Ectodermal cell (in vitro differentiated cells): ENCODE results near the gene NPEPPS.

Experiments used
- H3K27ac ChIP-seq: 2 replicates; pipeline ENCODE4 v1.7.0; 2013; ENCODE audit warnings: mild to moderate bottlenecking, low read depth, low read length; ENCODE audit not compliant: insufficient read depth, poor library complexity, severe bottlenecking
- H3K27me3 ChIP-seq: 2 replicates; pipeline ENCODE4 v1.7.0; 2013; ENCODE audit warnings: mild to moderate bottlenecking, low read length; ENCODE audit not compliant: insufficient read depth, control insufficient read depth, poor library complexity, severe bottlenecking
- H3K36me3 ChIP-seq: one replicate; pipeline ENCODE4 v1.7.0; 2013; ENCODE audit warnings: low read length; ENCODE audit not compliant: control insufficient read depth, insufficient read depth
- H3K4me1 ChIP-seq: one replicate; pipeline ENCODE4 v1.7.0; 2013; ENCODE audit warnings: low read length; ENCODE audit not compliant: control insufficient read depth, insufficient read depth
- H3K4me3 ChIP-seq: 2 replicates; pipeline ENCODE4 v1.7.0; 2013; ENCODE audit warnings: low read depth, low read length, control low read depth; ENCODE audit not compliant: insufficient read depth
- H3K9me3 ChIP-seq: 2 replicates; pipeline ENCODE4 v1.7.0; 2013; ENCODE audit warnings: mild to moderate bottlenecking, low read length, moderate library complexity; ENCODE audit not compliant: control insufficient read depth
- WGBS, 2 experiments: methylation state at CpG; one replicate each; pipeline ENCODE4 v1.1.7; 2013; ENCODE audit warnings: missing lambda C conversion rate in 2 of 2; 5-methylcytosine and 5-hydroxymethylcytosine counted together

Gene NPEPPS

DNA sequence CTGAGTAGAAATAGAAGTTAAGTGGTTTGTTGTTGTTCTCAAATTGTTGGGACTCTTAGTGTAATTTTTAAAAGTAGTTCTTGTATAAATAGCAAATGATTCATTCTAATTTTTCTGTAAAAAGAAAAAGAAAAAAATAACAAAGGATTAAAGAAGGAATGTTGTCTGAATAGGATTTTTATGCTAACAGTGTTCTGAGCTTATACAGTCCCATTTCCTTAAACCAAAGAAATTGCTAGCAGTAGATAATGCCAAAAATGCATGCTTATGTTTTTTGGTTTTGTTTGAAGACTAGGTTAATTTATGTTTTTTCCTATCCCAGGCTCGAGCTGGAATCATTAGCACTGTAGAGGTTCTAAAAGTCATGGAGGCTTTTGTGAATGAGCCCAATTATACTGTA lies 74.1 kb downstream of the NPEPPS start:
- no peaks in the 10 kb centered on the region for H3K9me3 ChIP-seq
- H3K4me3 ChIP-seq = no peak overlapping the region
- peaks cover 32% of the 10 kb centered on the region for H3K36me3 ChIP-seq
- WGBS, 2 experiments = 92 to 98% methylated on average over 1 of the region's 1 CpG
- no peaks in the 10 kb centered on the region for H3K27me3 ChIP-seq
- no peak overlapping the region for H3K27ac ChIP-seq
- H3K4me1 ChIP-seq = no peaks in the 10 kb centered on the region

DNA sequence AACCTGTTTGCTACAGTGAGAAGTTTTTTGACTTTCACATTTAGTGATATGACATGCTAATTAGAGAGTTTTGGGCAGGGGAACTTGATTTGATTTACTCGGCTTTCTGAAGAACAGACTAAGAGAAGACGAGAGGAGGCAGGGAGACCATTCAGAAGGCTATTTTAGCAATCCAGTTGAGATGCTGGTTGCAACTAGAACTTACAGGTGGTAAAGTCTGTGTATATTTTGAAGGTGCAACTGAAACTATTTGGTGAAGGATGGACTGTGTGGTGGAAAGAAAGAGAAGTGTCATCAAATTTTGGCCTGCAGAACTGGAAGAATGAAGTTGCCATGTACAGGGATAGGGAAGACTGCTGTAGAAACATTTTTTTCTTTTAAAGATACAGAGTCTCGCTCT lies 76.6 kb downstream of the NPEPPS start:
- no peaks in the 10 kb centered on the region for H3K9me3 ChIP-seq
- 95 to 98% methylated on average over 3 of the region's 3 CpGs for WGBS, 2 experiments
- no peaks in the 10 kb centered on the region for H3K4me1 ChIP-seq
- peaks cover 27% of the 10 kb centered on the region for H3K36me3 ChIP-seq
- no peaks in the 10 kb centered on the region for H3K27me3 ChIP-seq
- H3K4me3 ChIP-seq = no peak overlapping the region
- H3K27ac ChIP-seq = no peak overlapping the region

DNA sequence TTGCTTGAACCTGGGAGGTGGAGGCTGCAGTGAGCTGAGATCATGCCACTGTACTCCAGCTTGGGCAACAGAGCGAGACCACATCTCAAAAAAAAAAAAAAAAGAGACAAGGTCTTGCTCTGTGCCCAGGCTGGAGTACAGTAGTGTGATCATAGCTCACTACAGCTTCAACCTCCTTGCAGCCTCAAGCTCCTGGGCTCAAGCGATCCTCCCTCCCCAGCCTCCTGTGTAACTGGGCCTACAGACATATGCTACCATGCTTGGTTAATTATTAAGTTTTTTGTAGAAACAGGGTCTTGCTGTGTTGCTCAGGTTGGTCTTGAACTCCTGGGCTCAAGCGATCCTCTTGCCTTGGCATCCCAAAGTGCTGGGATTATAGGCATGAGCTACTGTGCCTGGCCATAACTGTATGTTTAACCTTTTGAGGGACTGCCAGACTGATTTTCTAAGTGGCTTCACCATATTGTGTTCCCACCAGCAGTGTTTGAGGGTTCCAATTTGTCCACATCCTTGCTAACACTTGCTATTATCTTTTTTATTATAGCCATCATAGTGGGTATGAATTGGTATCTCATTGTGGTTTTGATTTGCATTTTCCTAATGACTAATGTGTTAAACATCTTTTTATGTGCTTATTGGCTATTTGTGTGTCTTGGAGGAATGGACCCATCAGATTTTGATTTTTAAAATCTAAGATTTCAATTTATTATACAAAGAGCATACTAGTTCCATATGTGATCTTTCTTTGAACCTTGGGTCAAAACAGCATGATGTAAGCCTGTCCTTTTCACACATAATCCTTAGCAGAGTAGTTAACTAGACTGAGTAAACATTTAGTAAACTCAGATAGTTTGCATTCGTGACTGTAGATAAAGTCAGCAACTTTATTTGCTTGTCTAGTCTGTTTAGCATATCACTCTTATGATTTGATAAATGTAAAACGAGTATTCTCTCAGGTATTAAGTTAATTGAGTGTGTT lies 80.8 kb downstream of the NPEPPS start:
- Histone ChIP-seq H3K36me3 (peaks cover 30% of the 10 kb centered on the region), H3K27me3 (no peaks in the 10 kb centered on the region), H3K27ac (no peak overlapping the region), H3K9me3 (no peaks in the 10 kb centered on the region), H3K4me1 (no peaks in the 10 kb centered on the region), H3K4me3 (no peak overlapping the region)
- 94 to 96% methylated on average over 5 of the region's 5 CpGs for WGBS, 2 experiments

DNA sequence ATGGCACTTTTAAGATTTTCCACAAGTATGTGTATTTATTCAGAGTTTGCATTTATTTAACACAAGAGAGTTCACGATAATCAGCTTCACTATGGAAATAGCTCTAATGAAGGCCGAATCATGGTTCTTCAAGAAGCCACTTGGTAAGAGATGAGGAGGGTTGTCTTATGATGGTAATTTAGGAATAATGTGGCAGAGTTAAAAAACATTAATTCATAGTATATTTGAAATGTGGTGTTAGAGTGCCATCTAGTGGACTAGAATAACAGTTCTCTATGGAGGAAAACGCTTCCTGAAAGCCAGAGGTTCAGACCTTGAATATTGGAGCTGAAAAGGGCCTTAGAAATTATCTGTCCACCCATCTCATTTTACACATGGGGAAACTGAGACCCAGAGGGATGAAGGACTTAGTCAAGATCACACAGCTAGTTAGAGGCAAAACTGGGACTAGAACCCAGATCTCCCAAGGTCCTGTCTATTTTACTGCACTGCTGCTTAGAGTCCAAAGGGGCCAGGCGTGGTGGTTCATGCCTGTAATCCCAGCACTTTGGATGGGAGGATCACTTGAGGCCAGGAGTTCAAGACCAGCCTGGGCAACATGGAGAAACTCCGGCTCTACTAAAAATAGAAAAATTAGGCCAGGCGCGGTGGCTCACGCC lies 85.0 kb downstream of the NPEPPS start:
- WGBS, 2 experiments = 84 to 91% methylated on average over 8 of the region's 8 CpGs
- H3K36me3 ChIP-seq = peaks cover 40% of the 10 kb centered on the region

DNA sequence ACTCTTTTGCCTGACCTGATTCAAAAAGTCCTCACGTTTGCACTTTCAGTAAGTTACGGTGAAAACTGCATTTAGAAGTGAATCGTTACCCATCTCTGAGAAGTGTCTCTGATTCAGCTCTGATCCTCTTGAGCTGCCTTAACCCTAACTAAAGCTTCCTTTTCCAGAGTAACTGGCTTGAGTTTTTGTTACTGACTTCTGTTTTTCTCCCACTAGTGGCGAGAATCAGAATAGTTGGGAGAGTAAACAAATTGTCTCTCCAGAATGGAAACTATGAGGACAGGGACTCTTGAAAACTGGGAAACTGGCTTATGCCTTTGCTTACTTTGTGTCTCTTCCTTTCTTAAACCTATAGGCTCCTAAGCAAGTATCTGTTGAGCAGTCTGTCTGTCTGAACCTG lies 87.5 kb downstream of the NPEPPS start:
- Histone ChIP-seq H3K4me3 (no peak overlapping the region), H3K9me3 (no peaks in the 10 kb centered on the region), H3K27me3 (no peaks in the 10 kb centered on the region), H3K4me1 (peaks cover 8% of the 10 kb centered on the region), H3K27ac (no peak overlapping the region), H3K36me3 (peaks cover 38% of the 10 kb centered on the region)
- WGBS, 2 experiments = 84 to 86% methylated on average over 4 of the region's 4 CpGs

More for the DNA sequence above, 85.0 kb downstream of the NPEPPS start:
- no peaks in the 10 kb centered on the region for H3K4me1 ChIP-seq
- H3K4me3 ChIP-seq = no peak overlapping the region
- H3K27ac ChIP-seq = no peak overlapping the region
- no peaks in the 10 kb centered on the region for H3K27me3 ChIP-seq
- no peaks in the 10 kb centered on the region for H3K9me3 ChIP-seq

DNA sequence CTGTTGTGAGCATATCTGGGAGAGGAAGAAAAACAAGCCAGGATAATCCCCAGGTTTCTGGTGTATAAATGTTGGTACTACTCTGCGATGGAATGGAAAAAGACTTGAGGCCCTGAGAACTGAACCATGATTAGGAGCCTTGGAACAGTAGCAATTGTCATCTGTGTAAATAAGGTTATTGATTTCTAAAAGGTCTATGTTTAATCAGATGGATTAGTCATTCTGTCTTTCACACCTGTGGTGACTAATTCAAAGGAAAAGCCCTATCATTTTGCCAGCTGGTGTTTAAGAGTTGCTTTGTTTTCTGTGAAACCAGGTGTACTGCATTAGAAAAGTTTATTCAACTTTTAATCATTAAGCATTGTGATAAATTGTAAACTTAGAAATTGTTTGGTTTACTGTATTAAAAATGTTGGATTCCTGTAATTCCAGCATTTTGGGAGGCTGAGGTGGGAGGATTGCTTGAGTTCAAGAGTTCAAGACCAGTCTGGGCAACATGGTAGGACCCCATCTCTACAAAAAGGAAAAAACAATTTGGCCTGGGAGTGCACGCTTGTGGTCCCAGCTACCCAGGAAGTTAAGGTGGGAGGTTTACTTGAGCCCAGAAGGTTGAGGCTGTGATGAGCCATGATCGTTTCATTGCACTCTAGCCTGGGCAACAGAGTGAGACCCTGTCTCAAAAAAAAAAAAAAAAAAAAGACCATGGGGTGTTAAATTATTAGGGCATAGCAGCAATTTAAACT lies 89.8 kb downstream of the NPEPPS start:
- Histone ChIP-seq H3K27ac (no peak overlapping the region), H3K27me3 (no peaks in the 10 kb centered on the region), H3K4me3 (no peak overlapping the region), H3K36me3 (peaks cover 31% of the 10 kb centered on the region), H3K9me3 (no peaks in the 10 kb centered on the region), H3K4me1 (peaks cover 8% of the 10 kb centered on the region)
- 90 to 95% methylated on average over 3 of the region's 3 CpGs for WGBS, 2 experiments

DNA sequence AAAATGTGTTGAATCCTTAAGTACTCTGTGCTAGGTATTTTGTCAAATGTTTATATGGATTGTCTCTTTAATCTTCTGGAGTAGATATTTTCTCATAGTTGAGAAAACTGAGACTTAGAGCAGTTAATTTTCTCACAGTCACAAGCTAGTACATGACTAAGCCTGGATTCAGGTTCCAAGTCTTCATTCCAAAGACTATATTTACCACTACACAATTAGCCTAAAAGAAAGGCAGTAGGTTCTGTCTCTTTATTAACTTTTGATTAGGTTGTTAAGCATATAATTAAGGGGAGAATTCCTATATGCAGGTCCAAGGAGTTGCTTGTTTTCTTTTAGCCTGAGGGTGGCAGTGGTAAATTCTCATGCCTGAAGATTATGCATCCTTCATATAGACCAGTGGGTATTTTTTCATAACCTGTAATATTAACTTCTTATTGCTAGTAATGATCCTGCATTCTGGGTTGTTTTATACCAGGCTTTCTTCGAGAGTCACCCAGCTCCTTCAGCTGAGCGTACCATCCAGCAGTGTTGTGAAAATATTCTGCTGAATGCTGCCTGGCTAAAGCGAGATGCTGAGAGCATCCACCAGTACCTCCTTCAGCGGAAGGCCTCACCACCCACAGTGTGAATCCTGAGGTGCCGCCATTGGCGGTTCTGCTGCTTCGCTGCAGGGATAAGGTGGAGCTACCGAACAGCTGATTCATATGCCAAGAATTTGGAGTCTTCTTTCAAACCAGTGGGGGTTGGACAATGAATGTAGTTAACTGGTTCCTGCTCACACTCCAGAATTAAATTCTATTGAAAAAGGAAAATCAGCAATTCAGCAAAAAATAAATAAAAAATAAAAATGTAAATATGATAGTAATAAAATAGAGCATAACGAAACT lies 90.6 kb downstream of the NPEPPS start:
- 46 to 52% methylated on average over 8 to 9 of the region's 9 CpGs for WGBS, 2 experiments
- H3K4me3 ChIP-seq = no peak overlapping the region
- peaks cover 31% of the 10 kb centered on the region for H3K36me3 ChIP-seq

DNA sequence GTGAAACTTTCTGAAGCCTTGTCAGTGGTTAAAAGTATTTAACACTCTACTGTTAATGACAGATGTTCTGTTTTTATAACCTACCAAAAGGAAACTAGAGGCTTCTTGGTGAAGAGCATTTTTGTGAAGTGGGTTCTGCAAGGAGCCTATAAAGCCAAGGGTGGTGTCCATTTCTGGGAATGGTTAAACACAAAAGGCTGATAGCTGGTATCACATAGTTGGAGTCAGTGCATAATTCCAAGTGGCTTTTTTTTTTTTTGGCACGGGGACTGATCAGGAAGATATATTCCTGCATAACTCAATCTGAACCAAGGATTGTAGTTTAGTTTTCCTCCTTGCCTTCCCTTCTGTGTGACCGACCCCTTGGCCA lies 91.3 kb downstream of the NPEPPS start:
- 81 to 87% methylated on average over 2 of the region's 2 CpGs for WGBS, 2 experiments
- H3K4me3 ChIP-seq = no peak overlapping the region

More for the DNA sequence above, 90.6 kb downstream of the NPEPPS start:
- Histone ChIP-seq H3K27me3 (no peaks in the 10 kb centered on the region), H3K4me1 (peaks cover 8% of the 10 kb centered on the region), H3K27ac (no peak overlapping the region), H3K9me3 (no peaks in the 10 kb centered on the region)

DNA sequence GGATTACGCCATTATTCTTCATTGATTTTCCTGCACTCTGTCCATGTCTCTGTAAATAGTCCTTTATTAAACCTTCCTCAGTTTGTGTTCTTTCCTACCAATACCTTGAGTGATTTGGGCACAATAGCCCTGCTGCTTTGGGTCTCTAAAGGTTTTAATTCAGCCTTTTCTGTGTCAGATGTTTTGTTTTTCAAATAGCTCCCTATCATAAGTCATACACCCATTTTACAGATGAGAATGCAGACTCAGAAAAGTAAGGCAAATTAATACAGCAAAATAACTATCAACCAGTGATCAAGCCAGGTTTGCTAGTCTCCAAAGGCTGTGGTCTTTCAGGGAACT lies 93.8 kb downstream of the NPEPPS start:
- H3K27ac ChIP-seq = no peak overlapping the region
- no peak overlapping the region for H3K4me3 ChIP-seq
- no peaks in the 10 kb centered on the region for H3K9me3 ChIP-seq
- peaks cover 13% of the 10 kb centered on the region for H3K36me3 ChIP-seq
- H3K27me3 ChIP-seq = no peaks in the 10 kb centered on the region
- 40 to 43% methylated on average over 1 of the region's 1 CpG for WGBS, 2 experiments
- H3K4me1 ChIP-seq = peaks cover 8% of the 10 kb centered on the region

More for the DNA sequence above, 91.3 kb downstream of the NPEPPS start:
- Histone ChIP-seq H3K27ac (no peak overlapping the region), H3K4me1 (peaks cover 8% of the 10 kb centered on the region), H3K36me3 (peaks cover 31% of the 10 kb centered on the region), H3K9me3 (no peaks in the 10 kb centered on the region), H3K27me3 (no peaks in the 10 kb centered on the region)
